Measurements from ENCODE around the gene TFPI.

TFPI gene

DNA sequence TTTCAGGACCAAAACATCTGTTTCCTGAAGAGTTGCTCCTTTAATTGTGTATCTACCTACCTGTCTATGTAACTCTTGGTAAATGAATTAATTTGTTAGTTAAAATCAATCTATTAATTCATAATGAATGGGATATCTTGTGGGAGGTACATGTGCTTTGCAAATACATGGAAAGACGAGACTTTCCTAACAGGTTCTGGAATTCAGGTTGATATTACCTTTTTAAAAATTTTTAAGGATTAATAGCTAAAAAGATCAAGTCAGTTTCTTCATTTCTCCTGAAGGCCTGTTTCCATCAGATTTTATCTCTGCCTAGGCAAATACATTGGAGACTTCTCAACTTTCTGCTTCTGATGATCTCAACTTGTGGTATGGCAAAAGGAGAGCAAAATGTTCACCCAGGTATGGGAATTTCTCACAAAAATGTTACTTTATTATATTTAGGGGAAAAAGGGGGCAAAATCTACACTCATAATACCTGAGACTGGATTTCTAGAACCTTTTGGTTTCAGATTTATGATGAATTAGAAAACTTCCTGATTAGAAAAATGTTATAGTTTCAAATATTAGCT lies 7.4 kb downstream of the TFPI start:
- Histone ChIP-seq H3K79me2 (no peaks in the 10 kb centered on the region), H3K9me3 (ENCODE audit: control insufficient read depth, low read length) (no peaks in the 10 kb centered on the region), H3K27me3 (ENCODE audit: control insufficient read depth, insufficient read depth, low read length) (no peaks in the 10 kb centered on the region), H3K4me2 (ENCODE audit: low read length) (no peak overlapping the region), H3K9ac (no peak overlapping the region), H3K4me1 (no peaks in the 10 kb centered on the region), H3K4me3 (ENCODE audit: low read depth, low read length) (no peak overlapping the region), H3K36me3 (ENCODE audit: control insufficient read depth, insufficient read depth, low read length) (no peaks in the 10 kb centered on the region), H2AFZ (no peak overlapping the region), H3K27ac (no peak overlapping the region)
- TF ChIP-seq, protein P1, sequence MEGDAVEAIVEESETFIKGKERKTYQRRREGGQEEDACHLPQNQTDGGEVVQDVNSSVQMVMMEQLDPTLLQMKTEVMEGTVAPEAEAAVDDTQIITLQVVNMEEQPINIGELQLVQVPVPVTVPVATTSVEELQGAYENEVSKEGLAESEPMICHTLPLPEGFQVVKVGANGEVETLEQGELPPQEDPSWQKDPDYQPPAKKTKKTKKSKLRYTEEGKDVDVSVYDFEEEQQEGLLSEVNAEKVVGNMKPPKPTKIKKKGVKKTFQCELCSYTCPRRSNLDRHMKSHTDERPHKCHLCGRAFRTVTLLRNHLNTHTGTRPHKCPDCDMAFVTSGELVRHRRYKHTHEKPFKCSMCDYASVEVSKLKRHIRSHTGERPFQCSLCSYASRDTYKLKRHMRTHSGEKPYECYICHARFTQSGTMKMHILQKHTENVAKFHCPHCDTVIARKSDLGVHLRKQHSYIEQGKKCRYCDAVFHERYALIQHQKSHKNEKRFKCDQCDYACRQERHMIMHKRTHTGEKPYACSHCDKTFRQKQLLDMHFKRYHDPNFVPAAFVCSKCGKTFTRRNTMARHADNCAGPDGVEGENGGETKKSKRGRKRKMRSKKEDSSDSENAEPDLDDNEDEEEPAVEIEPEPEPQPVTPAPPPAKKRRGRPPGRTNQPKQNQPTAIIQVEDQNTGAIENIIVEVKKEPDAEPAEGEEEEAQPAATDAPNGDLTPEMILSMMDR (IDR thresholded peaks at IDR 0.05), result no peak

DNA sequence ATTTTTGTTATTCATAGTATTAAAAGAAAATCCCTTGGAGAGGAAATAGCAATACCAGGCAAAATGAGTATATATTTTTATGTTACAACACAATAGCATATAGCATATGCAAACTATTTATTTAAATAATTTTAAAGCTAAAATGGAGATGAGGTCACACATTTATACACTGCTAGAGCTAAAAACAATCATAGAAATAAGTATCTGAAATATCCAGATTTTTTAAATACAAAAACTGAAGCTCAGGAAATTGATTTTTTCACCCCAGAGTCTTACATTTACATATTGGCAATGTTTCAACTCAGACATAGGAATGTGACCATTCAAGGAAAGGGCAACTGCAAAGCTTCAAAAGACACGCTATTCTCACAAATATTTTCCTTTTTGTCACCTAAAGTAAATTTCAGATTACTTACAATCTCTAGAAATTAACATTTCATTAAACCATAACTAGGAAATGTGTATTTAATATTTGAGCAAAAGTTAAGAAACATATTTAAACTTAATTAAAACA lies 8.9 kb downstream of the TFPI start:
- Histone ChIP-seq H3K27me3 (ENCODE audit: control insufficient read depth, insufficient read depth, low read length) (no peaks in the 10 kb centered on the region), H3K79me2 (no peaks in the 10 kb centered on the region), H3K4me1 (no peaks in the 10 kb centered on the region)

DNA sequence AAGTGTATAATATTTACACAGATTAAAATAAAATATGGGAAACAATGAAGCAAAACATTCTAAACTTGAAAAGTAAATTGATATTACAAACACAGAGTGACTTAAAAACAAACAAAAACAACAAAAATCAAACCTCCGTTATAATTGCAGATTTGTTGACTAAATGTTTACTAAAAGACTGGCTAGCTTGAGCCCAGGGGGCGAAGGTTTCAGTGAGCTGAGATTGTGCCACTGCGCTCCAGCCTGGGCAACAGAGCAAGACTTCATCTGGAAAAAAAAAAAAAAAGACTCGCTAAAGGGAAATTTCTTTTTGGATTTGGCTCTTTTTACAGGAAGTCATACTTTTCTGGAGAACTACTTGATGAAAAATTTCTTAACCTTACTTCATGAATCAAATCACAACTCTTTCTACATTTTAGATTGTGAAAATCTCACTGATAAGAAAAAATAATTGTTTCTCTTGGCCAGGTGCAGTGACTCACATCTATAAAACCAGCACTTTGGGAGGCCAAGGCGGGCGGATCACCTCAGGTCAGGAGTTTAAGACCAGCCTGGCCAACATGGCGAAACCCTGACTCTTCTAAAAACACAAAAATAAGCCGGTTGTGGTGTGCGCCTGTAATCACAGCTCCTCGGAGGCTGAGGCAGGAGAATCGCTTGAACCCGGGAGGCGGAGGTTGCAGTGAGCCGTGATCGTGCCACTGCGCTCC lies 9.7 kb downstream of the TFPI start:
- H3K9ac ChIP-seq, result no peak overlapping the region
- no peaks in the 10 kb centered on the region for H3K27me3 ChIP-seq (ENCODE audit: control insufficient read depth, insufficient read depth, low read length)
- TF ChIP-seq, protein P1 (IDR thresholded peaks at IDR 0.05), result no peak
- no peaks in the 10 kb centered on the region for H3K79me2 ChIP-seq
- H3K4me2 ChIP-seq (ENCODE audit: low read length), result no peak overlapping the region
- no peak overlapping the region for H3K27ac ChIP-seq
- H3K36me3 ChIP-seq (ENCODE audit: control insufficient read depth, insufficient read depth, low read length), result no peaks in the 10 kb centered on the region
- no peak overlapping the region for H2AFZ ChIP-seq
- no peak overlapping the region for H3K4me3 ChIP-seq (ENCODE audit: low read depth, low read length)
- no peaks in the 10 kb centered on the region for H3K4me1 ChIP-seq
- no peaks in the 10 kb centered on the region for H3K9me3 ChIP-seq (ENCODE audit: control insufficient read depth, low read length)

More for the DNA sequence above, 8.9 kb downstream of the TFPI start:
- no peaks in the 10 kb centered on the region for H3K9me3 ChIP-seq (ENCODE audit: control insufficient read depth, low read length)
- no peak overlapping the region for H3K4me2 ChIP-seq (ENCODE audit: low read length)
- no peak overlapping the region for H3K9ac ChIP-seq
- H3K36me3 ChIP-seq (ENCODE audit: control insufficient read depth, insufficient read depth, low read length), result no peaks in the 10 kb centered on the region
- H2AFZ ChIP-seq, result no peak overlapping the region
- no peak overlapping the region for H3K4me3 ChIP-seq (ENCODE audit: low read depth, low read length)
- H3K27ac ChIP-seq, result no peak overlapping the region
- TF ChIP-seq, protein P1 (IDR thresholded peaks at IDR 0.05), result no peak

DNA sequence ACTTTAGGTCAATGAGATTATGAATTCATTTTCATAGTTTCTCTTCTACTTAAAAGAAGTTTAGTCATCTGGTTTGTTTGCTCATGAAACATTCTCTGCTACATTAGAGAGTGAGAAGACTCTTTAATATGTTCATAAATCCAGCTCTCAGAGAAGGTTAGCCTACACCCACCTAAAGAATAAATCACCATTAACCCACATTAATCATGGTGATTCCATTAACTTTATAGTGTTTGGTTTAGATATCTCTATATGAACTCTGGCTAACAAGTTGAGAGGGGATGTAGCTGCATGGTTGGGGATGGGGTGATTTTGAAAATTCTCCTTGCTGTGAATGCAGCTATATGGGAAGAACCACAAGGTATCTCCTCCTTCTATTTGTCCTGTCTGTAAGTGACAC lies 10.7 kb downstream of the TFPI start:
- Histone ChIP-seq H2AFZ (no peak overlapping the region), H3K4me2 (ENCODE audit: low read length) (no peak overlapping the region), H3K27me3 (ENCODE audit: control insufficient read depth, insufficient read depth, low read length) (no peaks in the 10 kb centered on the region), H3K4me3 (ENCODE audit: low read depth, low read length) (no peak overlapping the region), H3K4me1 (no peaks in the 10 kb centered on the region), H3K36me3 (ENCODE audit: control insufficient read depth, insufficient read depth, low read length) (no peaks in the 10 kb centered on the region), H3K27ac (no peak overlapping the region), H3K9ac (no peak overlapping the region), H3K79me2 (no peaks in the 10 kb centered on the region), H3K9me3 (ENCODE audit: control insufficient read depth, low read length) (no peaks in the 10 kb centered on the region)
- TF ChIP-seq, protein P1 (IDR thresholded peaks at IDR 0.05), result no peak
